Measurements from ENCODE around the gene NOTCH2NLA.
"Not testable (repeated sequence)": the region's sequence is repeated elsewhere in the genome, so short reads cannot be mapped to it uniquely, and the experiment has no call there.

DNA sequence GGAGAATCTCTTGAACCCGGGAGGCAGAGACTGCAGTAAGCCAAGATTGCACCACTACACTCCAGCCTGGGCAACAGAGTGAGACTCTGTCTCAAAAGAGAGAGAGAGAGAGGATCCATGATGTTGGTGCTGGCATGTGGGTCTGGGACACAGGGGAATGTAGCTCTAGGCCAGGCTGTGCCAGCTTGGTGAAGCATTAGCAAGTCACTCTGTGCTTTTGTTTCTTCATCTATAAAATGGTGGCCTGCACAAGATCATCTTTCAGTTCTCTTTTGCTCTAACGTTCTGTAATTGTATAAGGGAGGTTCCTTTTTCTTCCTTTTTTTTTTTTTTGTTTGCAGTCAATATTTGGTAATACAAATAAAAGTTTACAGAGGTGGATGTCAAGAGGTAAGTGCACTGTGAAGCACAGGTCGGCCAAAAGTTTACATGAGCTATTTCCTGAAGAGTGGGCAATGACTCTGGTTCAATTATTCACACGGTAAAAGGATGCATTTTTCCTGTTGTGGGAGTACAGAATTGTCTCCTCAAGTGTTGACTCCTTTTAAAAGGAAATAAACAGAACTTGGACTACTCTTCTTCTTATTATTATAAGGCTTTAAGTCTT, 24.5 kb upstream of the NOTCH2NLA start:
- not testable (repeated sequence) for TF ChIP-seq ARNT (IDR thresholded peaks at IDR 0.05); FOXM1 (IDR thresholded peaks at IDR 0.05; ENCODE audit: borderline replicate concordance); SP1 (IDR thresholded peaks at IDR 0.05); FOXK2 (IDR thresholded peaks at IDR 0.05); SUZ12 (IDR thresholded peaks at IDR 0.05); HDGF (IDR thresholded peaks at IDR 0.05; ENCODE audit: borderline replicate concordance)

Data from HEK293T (cell line).